Measurements from ENCODE around the gene VEPH1.
A peak's percentile ranks its signal among the peaks of the same experiment; 100 is the strongest.

The VEPH1 gene

DNA sequence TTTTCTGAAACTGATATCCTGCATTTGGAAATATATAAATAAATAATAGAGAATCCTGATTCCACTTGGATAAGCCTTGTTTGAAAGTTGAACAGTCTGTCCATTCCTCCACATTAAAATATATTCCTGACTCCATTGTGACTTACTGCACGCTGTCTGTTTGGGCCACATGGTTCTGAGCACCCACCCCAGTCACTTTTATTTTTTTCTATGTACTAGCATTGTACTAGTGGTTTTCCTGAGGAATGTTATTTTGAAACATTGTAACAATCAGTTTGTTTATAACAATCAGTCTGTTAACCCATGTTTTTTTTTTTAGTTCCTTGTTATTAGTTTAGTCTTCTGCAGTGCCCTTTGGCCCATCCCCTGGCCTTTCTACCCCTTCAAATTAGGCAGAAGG is 255.8 kb downstream of the VEPH1 start:
- no peak for DNase-seq

DNA sequence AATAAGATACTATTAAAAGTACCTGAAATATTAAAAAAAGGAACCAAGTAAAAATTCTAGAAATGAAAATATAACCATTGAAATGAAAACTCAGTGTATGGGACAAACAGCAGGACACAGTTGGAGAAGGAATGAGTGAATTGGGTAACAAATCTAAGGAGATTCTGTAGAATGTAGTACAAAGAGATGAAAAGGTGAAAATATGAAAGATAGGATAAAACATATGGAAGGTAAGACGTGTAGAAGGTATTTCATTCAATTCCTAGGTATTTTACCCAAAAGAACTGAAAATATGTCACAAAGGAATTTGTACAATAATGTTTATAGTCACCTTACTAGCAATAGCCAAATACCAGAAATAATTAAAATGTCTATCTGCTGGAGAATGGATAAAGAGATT is 260.4 kb downstream of the VEPH1 start:
- no peak for DNase-seq

DNA sequence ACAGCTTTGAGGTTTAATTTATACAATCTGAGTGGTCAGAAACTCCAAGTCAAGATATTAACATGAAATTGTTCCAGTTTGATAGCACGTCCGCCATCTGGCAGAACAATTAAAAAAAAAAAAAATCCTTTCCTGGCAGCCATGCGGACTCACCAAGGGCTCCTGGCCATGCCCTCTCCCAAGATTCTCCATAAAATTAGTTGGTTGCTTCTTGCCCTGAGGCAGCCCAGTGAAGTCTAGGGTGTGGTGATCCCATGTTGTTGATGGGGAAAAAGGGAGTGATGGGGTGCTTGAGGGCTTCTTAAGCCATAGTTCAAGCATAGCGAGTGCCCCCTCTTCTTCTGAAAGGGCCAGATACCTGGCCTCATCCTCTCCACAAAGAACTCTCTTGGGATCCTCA is 261.6 kb downstream of the VEPH1 start:
- no peak for DNase-seq

DNA sequence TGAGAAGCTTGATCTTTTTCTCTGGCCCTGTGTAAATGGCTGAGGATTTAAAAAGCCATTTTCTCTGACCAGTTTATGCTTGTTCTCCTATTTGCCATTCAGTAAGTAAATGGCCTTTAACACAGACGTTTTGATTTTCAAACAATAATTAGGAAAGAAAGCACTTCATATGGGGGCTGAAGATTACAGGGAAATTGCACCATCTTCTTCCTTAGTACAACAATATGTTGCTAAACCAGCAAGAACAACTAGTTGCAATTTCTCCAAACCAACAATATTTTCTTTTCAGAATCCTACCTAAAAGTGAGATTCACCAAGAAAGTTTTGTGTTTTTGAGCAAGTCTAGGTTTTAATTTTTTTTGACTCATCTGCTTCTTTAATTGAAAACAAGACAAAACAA is 262.8 kb downstream of the VEPH1 start:
- peak; percentile 63 for DNase-seq

DNA sequence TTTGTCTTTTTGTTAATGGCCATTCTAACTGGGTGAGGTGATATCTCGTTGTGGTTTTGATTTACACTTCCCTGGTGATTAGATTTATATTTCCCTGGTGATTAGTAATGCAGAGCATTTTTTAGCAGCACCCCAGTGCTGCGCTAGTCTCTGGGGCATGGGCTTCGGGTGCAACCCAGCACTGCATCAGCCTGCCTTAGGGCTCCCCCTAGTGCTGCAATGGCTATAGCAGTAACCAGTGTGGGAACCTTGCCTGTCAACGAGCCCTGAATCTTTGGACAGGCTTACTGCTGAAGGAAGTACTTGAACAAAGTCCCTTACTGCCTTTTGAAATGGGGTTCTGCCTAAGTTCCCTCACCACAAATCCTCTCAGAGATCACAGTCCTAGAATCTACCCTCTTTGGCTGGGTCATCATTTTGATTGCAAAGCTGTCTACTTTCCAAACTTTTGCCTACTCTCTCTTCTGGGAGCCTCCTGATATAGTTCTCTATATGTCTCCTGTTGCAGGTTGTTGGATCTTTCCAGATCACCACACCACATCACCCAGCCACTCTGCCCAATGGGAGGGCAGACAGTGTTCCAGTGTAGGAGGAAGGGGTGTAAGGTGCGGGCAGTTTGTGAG is 264.0 kb downstream of the VEPH1 start:
- DNase-seq, result peak; percentile 70

DNA sequence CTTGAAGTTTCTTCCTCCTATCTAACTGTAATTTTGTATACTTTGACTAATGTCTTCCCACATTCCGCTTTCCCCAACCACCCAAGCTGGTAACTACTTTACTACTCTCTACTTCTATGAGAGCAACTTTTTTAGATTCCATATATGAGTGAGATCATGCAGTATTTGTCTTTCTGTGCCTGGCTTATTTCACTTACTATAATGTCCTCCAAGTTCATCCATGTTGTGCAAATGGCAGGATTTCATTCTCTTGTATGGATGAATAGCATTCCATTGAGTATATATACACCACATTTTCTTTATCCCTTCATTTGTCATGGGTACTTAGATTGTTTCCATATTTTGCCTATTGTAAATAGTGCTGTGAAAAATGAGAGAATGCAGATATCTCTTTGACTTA is 264.8 kb downstream of the VEPH1 start:
- DNase-seq, result no peak

DNA sequence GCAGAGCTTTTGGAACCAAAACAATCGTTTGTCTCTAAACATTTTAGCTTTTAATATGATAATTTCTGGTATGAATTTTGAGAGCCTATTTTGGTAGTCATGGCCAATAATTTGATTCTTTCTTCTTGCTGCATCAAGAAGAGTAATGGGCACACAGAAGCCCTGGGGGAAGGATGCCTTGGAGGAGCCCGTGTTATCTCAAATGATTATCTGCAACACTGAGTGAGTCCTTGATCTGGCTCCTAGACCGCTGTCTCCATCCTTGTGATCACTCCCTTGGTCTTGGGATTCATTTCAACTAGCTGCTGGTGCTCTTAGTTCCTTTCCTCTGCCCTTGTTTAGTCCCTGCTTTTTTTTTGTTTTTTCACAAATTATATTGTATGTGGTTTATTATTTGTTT is 265.3 kb downstream of the VEPH1 start:
- DNase-seq, result no peak

DNA sequence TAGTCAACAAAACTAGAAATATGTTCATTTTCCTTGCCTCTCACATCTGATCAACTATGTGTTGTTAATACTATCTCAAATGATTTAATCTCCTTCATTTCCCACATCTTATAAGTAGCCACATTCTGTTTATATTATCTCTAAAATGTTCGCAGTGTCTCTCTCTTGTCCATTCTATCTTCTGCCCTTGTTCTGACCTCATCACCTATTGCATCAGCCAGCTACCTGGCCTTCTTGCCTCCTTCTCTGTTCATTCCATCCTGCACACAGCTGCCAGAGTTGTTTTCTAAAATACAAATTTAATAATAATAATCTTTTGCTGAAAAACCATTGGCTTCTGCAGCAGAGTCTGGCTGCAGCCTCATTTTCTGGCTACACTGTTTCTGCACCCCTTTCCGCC is 267.9 kb downstream of the VEPH1 start:
- no peak for DNase-seq

DNA sequence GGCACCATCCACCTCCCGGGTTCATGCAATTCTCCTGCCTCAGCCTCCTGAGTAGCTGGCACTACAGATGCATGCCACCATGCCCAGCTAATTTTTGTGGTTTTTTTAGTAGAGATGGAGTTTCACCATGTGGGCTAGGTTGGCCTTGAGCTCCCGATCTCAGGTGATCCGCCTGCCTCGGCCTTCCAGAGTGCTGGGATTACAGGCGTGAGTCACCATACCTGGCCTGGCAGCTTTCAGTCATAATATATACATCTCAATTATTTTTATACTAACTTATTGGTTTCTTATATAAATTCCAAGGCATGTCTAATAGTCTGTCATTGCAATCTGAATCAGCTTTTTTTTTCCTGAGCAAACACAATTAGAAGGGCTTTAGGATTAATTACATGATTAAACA is 269.3 kb downstream of the VEPH1 start:
- no peak for DNase-seq

DNA sequence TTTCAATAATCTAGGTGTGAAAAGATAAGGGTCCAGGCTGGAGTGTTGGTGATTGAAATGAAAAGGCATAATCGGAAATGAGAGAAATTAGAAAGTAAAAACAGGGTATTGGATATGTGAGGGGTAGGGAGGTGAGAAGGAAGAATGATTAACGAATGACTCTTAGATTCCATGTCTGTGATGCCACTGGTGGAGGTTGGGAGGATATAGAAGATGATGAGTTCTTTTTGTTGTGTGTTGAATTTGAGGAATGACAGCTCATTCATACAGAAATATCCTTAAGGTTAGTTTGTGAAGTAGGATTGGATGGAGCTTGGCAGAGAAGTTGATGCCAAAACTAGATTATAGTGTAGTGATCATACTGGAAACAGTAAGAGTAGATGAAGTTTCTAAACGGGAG is 271.1 kb downstream of the VEPH1 start:
- no peak for DNase-seq

DNA sequence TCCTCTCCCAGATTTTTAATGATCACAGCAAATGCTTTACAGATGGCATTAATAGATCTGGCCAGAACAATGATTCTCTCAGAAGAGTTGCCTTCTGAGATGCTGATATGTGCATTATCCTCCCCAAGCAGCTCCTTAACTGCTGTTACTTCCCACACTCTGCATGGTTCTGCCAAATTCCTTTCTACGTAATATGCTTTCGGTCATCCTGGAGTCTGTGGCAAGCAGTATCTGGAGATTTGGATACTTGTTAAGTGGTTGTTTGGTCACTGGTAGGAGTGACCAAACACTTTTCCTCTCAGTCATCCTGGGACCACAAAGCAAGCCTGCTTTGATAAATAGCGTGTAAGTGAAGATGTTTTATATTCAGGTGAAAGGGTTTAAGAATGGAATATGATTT is 272.1 kb downstream of the VEPH1 start:
- DNase-seq, result no peak

DNA sequence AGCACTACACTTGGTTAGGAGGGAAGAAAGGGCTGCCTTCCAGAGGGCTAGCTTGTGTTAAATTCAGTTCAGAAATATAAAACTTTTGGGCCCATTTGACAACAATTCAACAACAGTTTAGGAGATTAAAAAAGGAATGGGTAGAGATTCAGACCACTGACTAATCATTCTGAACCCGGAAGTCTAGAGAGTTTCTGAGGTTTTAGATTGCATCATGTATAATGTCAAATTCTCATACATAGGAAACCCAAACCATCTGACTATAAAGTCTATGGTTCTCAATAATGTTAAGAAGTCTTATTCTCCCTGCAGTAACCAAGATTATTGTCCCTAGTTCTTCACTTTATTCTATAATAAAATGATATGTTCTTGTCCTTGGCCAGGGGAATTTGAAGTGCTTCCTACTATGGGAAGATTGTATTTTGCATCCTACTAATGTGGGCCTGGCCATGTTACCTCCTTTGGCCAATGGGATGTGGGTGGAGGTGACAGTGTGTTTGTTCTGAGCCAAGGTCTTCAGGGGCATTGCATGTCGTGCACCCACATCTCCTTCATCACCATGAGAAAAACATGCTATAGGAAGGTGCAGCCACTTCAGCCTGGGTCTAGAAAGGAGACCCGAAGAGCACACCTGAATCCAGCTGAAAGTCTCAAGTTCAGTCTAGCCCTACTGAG is 276.9 kb downstream of the VEPH1 start:
- DNase-seq, result peak; percentile 79

DNA sequence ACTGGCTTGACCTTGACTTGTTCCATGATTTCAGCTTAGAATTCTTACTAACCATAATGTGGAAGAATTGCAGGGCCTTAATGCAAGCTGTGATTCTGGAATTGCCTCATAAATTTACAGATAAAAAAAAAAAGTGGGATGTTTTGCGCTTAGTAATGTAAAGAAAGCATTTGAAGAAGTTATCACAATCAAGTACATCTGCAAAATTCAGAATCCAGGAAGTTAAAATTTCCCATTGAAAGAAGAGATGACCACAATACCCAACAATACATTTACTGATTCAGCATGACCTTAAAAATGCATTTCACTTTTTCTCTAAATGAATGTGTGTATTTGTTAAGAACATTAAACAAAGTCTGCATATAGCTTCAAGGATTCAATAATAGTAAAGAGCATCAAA is 278.2 kb downstream of the VEPH1 start:
- DNase-seq, result peak; percentile 71

DNA sequence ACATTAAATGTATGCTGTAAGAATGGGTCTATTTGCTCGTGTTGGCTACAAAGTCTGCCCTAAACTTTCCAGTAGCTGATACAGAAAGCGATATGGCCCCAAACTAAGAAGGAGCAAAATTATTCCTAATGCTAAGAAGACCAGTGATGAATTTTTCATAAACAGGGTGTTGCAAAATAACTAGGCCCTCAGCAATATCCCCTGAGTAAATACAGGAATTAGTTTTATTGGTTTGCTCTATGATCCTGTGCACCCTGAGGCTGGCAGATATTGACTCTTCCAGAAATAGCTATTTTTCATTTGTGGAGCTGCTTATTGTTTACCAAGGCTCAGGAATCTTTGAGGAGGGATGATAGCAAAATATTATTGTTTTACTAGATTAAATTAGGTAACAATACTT is 282.3 kb downstream of the VEPH1 start:
- DNase-seq, result no peak

DNA sequence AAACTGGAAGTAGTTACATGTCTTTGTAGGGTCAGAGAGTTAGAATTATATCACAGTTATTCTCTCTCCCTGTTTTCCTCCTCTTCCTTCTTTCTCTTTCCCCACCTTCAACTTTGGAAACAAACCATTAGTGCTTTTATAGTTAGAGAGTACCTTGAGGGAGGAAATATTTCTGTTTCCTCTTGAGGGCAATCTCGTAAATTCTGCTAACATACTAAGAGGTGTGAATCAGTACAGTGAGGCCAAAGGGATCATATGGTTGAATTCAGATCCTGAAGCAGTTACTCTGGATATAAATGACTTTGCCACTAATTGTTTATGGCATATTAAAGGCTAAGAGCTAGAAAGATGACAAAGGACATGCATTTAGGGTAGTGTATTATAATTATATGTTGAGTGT is 283.0 kb downstream of the VEPH1 start:
- no peak for DNase-seq

DNA sequence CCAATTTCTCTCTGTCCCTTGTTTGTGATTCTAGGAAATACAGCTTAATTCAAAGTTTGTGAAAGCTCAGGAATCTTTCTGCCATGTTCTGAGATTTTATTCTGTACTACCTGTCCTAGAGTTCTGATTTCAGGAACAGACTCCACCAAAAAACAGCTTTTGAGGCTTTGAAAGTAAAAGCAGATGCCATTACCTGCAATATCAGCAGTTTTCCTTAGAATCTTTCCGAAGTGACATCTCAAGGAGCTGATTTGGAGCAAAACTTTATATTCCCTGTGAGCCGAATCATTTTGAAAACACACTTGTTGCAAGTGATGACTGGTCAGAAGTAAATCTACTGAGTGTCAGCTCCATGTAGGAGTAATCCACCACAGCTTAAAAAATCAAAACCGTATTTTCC is 284.0 kb downstream of the VEPH1 start:
- no peak for DNase-seq
